PC-3 (cell line): ENCODE results near the gene BCAS3. TPM values are rescaled to one million over a fixed set of nuclear protein-coding genes. Genes with fewer than 3 reads are reported as not detected.

Source experiments
- ATAC-seq: fragments of 200-7000 bp; cut with Tn5 transposase; 2 replicates; pipeline ENCODE4 v1.9.1; 2020; ENCODE audit warnings: mild to moderate bottlenecking, moderate library complexity
- BruUV-seq: library from RNA; stranded (reverse); fragments of 400-500 nt; replicated peaks from 2 replicates; lab custom pipeline; 2021; lab: Mats Ljungman, UMichigan
- CTCF ChIA-PET: fragments of 300-600 bp; sonication (Branson Sonifier 250); formaldehyde crosslinking; loops from one replicate; lab custom pipeline; 2022; ENCODE audit warnings: antibody characterized with exemption; lab: Charles Lee
- POLR2A ChIA-PET: fragments of 300-600 bp; sonication (Branson Sonifier 250); formaldehyde crosslinking; loops from one replicate; lab custom pipeline; 2022; ENCODE audit warnings: antibody characterized with exemption; ENCODE audit not compliant: unreplicated experiment; lab: Charles Lee
- DNase-seq: peaks from one replicate; pipeline ENCODE4 v3.0.0-alpha.2; 2015
- H2AFZ ChIP-seq: fragments of 300-600 bp; sonication (generic); 2 replicates; pipeline ENCODE4 v1.6.0; 2016; ENCODE audit warnings: antibody characterized with exemption, low read length
- H3F3A ChIP-seq: fragments of 300-600 bp; sonication (generic); one replicate; pipeline ENCODE4 v1.6.0; 2017; ENCODE audit warnings: antibody characterized with exemption, low read length, control low read depth, mild to moderate bottlenecking; ENCODE audit not compliant: unreplicated experiment
- H3K27ac ChIP-seq: fragments of 300-600 bp; sonication (generic); 2 replicates; pipeline ENCODE4 v1.5.1; 2016; ENCODE audit warnings: mild to moderate bottlenecking, low read length
- H3K27me3 ChIP-seq: fragments of 300-600 bp; sonication (generic); 2 replicates; pipeline ENCODE4 v1.6.1; 2016; ENCODE audit warnings: low read length, mixed read lengths
- H3K36me3 ChIP-seq: fragments of 300-600 bp; sonication (generic); 2 replicates; pipeline ENCODE4 v1.6.1; 2016; ENCODE audit warnings: low read depth, mixed run types, low read length, mixed read lengths
- H3K4me1 ChIP-seq: fragments of 300-600 bp; sonication (generic); 2 replicates; pipeline ENCODE4 v1.5.1; 2016; ENCODE audit warnings: low read length; ENCODE audit not compliant: insufficient read depth
- H3K4me2 ChIP-seq: fragments of 300-600 bp; sonication (generic); 2 replicates; pipeline ENCODE4 v1.6.0; 2016; ENCODE audit warnings: low read length
- H3K4me3 ChIP-seq: fragments of 300-600 bp; sonication (generic); 2 replicates; pipeline ENCODE4 v1.5.1; 2016; ENCODE audit warnings: mild to moderate bottlenecking, low read length, mixed read lengths
- H3K79me2 ChIP-seq: fragments of 300-600 bp; sonication (generic); 2 replicates; pipeline ENCODE4 v1.6.1; 2017; ENCODE audit warnings: low read length, mixed read lengths
- H3K9ac ChIP-seq: fragments of 300-600 bp; sonication (generic); 2 replicates; pipeline ENCODE4 v1.6.0; 2016; ENCODE audit warnings: mild to moderate bottlenecking, low read length
- H3K9me2 ChIP-seq: fragments of 300-600 bp; sonication (generic); replicated peaks from 2 replicates; pipeline ENCODE4 v1.6.1; 2016; ENCODE audit warnings: mixed run types, low read length, mixed read lengths
- H3K9me3 ChIP-seq: fragments of 300-600 bp; sonication (generic); 2 replicates; pipeline ENCODE4 v1.6.1; 2016; ENCODE audit warnings: low read length, mixed read lengths
- H4K20me1 ChIP-seq: fragments of 300-600 bp; sonication (generic); 2 replicates; pipeline ENCODE4 v1.6.1; 2016; ENCODE audit warnings: low read length, mixed read lengths
- EZH2 ChIP-seq: fragments of 300-600 bp; sonication (generic); IDR thresholded peaks from one replicate; pipeline ENCODE4 v1.6.1; 2017; ENCODE audit warnings: antibody characterized with exemption, mild to moderate bottlenecking, low read length; ENCODE audit not compliant: unreplicated experiment
- EZH2phosphoT487 ChIP-seq: fragments of 300-600 bp; sonication (generic); IDR thresholded peaks from 2 replicates; pipeline ENCODE4 v1.6.1; 2018; ENCODE audit warnings: mild to moderate bottlenecking, antibody characterized with exemption, low read length, borderline replicate concordance
- intact Hi-C: fragments of 100-400 bp; cut with micrococcal nuclease; formaldehyde crosslinking; loops from 2 replicates; pipeline ENCODE4 v1.9.0; 2023
- total RNA-seq: library from RNA; depleted of rRNA; stranded (reverse); fragments of >200 nt; gene quantifications from 2 replicates; pipeline ENCODE4 v1.2.3, GENCODE V29; 2014
- TF ChIP-seq, protein P1 (sequence below): fragments of 300-600 bp; sonication (generic); conservative IDR thresholded peaks from 2 replicates; pipeline ENCODE4 v1.5.1; 2017; ENCODE audit warnings: antibody characterized with exemption, low read depth, mild to moderate bottlenecking, low read length

The BCAS3 gene
- total RNA-seq, 1 experiment from 2014 or later = 25.9 TPM

DNA sequence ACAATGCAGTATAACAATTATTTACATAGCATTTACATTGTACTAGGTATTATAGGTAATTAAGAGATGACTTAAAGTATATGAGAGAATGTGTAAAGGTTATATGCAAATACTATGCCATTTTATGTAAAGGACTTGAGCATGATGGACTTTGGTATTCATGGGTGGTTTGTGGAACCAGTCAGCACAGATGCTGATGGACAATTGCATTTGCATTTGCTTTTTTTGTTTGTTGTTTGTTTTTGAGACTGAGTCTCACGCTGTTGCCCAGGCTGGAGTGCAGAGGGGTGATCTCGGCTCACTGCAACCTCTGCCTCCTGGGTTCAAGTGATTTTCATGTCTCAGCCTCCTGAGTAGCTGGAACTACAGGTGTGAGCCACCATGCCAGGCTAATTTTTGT is 36.0 kb downstream of the BCAS3 start:
- no peak overlapping the region for H3K4me2 ChIP-seq
- H3K27me3 ChIP-seq = no peaks in the 10 kb centered on the region
- H3K9ac ChIP-seq = no peak overlapping the region
- H3K79me2 ChIP-seq = no peaks in the 10 kb centered on the region
- no peaks in the 10 kb centered on the region for H3K9me2 ChIP-seq
- POLR2A ChIA-PET = no interaction called here
- BruUV-seq = no TSS peak
- no peak for DNase-seq
- no peaks in the 10 kb centered on the region for H3F3A ChIP-seq
- H2AFZ ChIP-seq = no peak overlapping the region
- no peak overlapping the region for H3K27ac ChIP-seq
- TF ChIP-seq EZH2 = no peak
- TF ChIP-seq, protein P1, sequence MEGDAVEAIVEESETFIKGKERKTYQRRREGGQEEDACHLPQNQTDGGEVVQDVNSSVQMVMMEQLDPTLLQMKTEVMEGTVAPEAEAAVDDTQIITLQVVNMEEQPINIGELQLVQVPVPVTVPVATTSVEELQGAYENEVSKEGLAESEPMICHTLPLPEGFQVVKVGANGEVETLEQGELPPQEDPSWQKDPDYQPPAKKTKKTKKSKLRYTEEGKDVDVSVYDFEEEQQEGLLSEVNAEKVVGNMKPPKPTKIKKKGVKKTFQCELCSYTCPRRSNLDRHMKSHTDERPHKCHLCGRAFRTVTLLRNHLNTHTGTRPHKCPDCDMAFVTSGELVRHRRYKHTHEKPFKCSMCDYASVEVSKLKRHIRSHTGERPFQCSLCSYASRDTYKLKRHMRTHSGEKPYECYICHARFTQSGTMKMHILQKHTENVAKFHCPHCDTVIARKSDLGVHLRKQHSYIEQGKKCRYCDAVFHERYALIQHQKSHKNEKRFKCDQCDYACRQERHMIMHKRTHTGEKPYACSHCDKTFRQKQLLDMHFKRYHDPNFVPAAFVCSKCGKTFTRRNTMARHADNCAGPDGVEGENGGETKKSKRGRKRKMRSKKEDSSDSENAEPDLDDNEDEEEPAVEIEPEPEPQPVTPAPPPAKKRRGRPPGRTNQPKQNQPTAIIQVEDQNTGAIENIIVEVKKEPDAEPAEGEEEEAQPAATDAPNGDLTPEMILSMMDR = no peak
- TF ChIP-seq EZH2phosphoT487 = no peak
- 0 out of 2 replicates have a peak, but pooled peaks cover 4% of the 10 kb centered on the region for H3K4me1 ChIP-seq
- no peaks in the 10 kb centered on the region for H4K20me1 ChIP-seq
- no peak for ATAC-seq
- no peak overlapping the region for H3K4me3 ChIP-seq
- H3K9me3 ChIP-seq = no peaks in the 10 kb centered on the region
- intact Hi-C loops = no loop called here
- no peaks in the 10 kb centered on the region for H3K36me3 ChIP-seq
- CTCF ChIA-PET = no interaction called here

DNA sequence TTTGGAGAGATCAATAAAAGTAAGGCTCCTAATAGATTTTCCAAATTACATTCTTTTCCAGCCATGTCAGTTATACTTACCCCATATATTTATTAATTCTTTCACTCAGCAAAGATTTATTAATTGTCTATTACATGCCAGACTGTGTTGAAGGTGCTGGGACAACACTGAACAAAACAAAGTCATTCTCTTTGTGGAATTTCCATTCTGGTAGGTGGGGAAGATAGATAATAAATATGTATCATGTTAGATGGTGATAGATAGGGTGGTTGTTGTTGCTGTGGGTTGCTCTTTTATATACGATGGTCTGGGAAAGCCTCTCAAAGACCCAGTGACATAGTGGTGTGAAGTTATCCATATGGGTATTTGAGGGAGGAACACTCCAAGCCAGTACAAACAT is 39.1 kb downstream of the BCAS3 start:
- intact Hi-C loops = no loop called here
- H3K27me3 ChIP-seq = no peaks in the 10 kb centered on the region
- no peaks in the 10 kb centered on the region for H3K9me3 ChIP-seq
- peaks cover 4% of the 10 kb centered on the region; the same call in 1 of the 2 replicates for H3K4me1 ChIP-seq
- TF ChIP-seq, protein P1 = no peak
- TF ChIP-seq EZH2 (no peak), EZH2phosphoT487 (no peak)
- no peak overlapping the region for H2AFZ ChIP-seq
- no peak for ATAC-seq
- ChIA-PET CTCF (no interaction called here), POLR2A (no interaction called here)
- no peak overlapping the region for H3K9ac ChIP-seq
- H4K20me1 ChIP-seq = no peaks in the 10 kb centered on the region
- DNase-seq = no peak
- H3K36me3 ChIP-seq = no peaks in the 10 kb centered on the region
- no peaks in the 10 kb centered on the region for H3K9me2 ChIP-seq
- H3F3A ChIP-seq = no peaks in the 10 kb centered on the region
- no peak overlapping the region for H3K4me2 ChIP-seq
- H3K79me2 ChIP-seq = no peaks in the 10 kb centered on the region
- no peak overlapping the region for H3K27ac ChIP-seq
- H3K4me3 ChIP-seq = no peak overlapping the region
- no TSS peak for BruUV-seq

DNA sequence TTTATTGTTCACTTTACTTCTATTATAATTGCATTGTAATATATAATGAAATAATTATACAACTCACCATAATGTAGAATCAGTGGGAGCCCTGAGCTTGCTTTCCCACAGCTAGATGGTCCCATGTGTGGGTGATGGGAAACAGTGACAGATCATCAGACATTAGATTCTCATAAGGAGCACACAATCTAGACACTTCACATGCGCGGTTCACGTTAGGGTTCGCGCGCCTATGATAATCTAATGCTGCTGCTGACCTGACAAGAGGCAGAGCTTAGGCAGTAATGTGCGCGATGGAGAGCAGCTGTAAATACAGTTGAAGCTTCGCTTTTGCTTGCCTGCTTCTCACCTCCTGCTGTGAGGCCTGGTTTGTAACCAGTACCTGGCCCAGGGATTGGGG is 40.2 kb downstream of the BCAS3 start:
- TF ChIP-seq EZH2phosphoT487 (no peak), EZH2 (no peak)
- TF ChIP-seq, protein P1 = no peak
- intact Hi-C loops = no loop called here
- ChIA-PET CTCF (no interaction called here), POLR2A (no interaction called here)
- ATAC-seq (no peak), DNase-seq (no peak)
- H3K9ac ChIP-seq = no peak overlapping the region
- H3K27ac ChIP-seq = no peak overlapping the region
- peaks cover 1% of the 10 kb centered on the region; the same call in 1 of the 2 replicates for H3K4me1 ChIP-seq
- no peak overlapping the region for H3K4me3 ChIP-seq
- H3K79me2 ChIP-seq = no peaks in the 10 kb centered on the region
- no peaks in the 10 kb centered on the region for H3K9me3 ChIP-seq
- no TSS peak for BruUV-seq
- H4K20me1 ChIP-seq = no peaks in the 10 kb centered on the region
- no peaks in the 10 kb centered on the region for H3K27me3 ChIP-seq
- H3K9me2 ChIP-seq = no peaks in the 10 kb centered on the region
- H3F3A ChIP-seq = no peaks in the 10 kb centered on the region
- H3K36me3 ChIP-seq = no peaks in the 10 kb centered on the region
- H2AFZ ChIP-seq = no peak overlapping the region
- H3K4me2 ChIP-seq = no peak overlapping the region
